ENCODE data around the gene RMDN2.

The RMDN2 gene

GRCh38 chr2:37904993-37905392, 20.1 kb upstream of the RMDN2 start:
- no peaks in the 10 kb centered on the region for H4K20me1 ChIP-seq (ENCODE audit: insufficient read depth, low read length)
- no peak overlapping the region for H3K9ac ChIP-seq (ENCODE audit: low read length)
- no peaks in the 10 kb centered on the region for H3K27me3 ChIP-seq (ENCODE audit: insufficient read depth, low read length)
- H3K4me1 ChIP-seq (ENCODE audit: insufficient read depth, low read length, severe bottlenecking), result no peaks in the 10 kb centered on the region
- no peaks in the 10 kb centered on the region for H3F3A ChIP-seq (ENCODE audit: insufficient read depth, low read length)
- no peak overlapping the region for H3K27ac ChIP-seq (ENCODE audit: low read depth, low read length, poor library complexity, severe bottlenecking)
- no peaks in the 10 kb centered on the region for H3K36me3 ChIP-seq (ENCODE audit: insufficient read depth, low read length)
- H3K9me3 ChIP-seq (ENCODE audit: low read length), result no peaks in the 10 kb centered on the region
- no peaks in the 10 kb centered on the region for H3K79me2 ChIP-seq (ENCODE audit: insufficient read depth, low read length)
- no peak overlapping the region for H3K4me3 ChIP-seq (ENCODE audit: low read depth, low read length, poor library complexity, severe bottlenecking)
- TF ChIP-seq, protein P1, sequence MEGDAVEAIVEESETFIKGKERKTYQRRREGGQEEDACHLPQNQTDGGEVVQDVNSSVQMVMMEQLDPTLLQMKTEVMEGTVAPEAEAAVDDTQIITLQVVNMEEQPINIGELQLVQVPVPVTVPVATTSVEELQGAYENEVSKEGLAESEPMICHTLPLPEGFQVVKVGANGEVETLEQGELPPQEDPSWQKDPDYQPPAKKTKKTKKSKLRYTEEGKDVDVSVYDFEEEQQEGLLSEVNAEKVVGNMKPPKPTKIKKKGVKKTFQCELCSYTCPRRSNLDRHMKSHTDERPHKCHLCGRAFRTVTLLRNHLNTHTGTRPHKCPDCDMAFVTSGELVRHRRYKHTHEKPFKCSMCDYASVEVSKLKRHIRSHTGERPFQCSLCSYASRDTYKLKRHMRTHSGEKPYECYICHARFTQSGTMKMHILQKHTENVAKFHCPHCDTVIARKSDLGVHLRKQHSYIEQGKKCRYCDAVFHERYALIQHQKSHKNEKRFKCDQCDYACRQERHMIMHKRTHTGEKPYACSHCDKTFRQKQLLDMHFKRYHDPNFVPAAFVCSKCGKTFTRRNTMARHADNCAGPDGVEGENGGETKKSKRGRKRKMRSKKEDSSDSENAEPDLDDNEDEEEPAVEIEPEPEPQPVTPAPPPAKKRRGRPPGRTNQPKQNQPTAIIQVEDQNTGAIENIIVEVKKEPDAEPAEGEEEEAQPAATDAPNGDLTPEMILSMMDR (IDR thresholded peaks at IDR 0.05; ENCODE audit: low read length), result no peak
- TF ChIP-seq EZH2 (IDR thresholded peaks at IDR 0.05; ENCODE audit: borderline replicate concordance, low read length), result no peak
- no peak overlapping the region for H2AFZ ChIP-seq (ENCODE audit: low read length)
- no peak overlapping the region for H3K4me2 ChIP-seq (ENCODE audit: low read length)
- H3K9me2 ChIP-seq (ENCODE audit: low read depth, low read length), result no peaks in the 10 kb centered on the region

DNA sequence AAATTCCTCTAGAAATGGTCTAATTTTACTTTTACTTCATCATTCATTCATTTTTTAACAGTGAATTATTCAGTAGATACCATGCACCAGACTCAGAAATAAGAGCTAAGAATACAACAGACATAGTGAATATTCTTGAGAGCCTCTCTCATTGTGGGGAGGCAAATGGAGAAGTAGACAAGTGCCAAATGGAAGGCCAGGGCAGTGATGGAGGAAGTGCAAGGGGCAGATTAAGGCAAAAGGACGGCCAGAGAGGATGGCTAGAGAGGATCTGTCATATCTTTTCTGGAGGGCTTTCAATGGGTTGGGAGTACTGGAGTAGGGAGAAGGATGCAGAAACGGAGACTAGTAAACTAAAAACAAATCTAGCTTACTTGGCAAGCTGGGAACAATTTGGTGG, 19.0 kb upstream of the RMDN2 start:
- Histone ChIP-seq H3K27me3 (ENCODE audit: insufficient read depth, low read length) (no peaks in the 10 kb centered on the region), H3K9me3 (ENCODE audit: low read length) (no peaks in the 10 kb centered on the region), H3K4me3 (ENCODE audit: low read depth, low read length, poor library complexity, severe bottlenecking) (no peak overlapping the region), H3K27ac (ENCODE audit: low read depth, low read length, poor library complexity, severe bottlenecking) (no peak overlapping the region), H3K36me3 (ENCODE audit: insufficient read depth, low read length) (no peaks in the 10 kb centered on the region), H3K9me2 (ENCODE audit: low read depth, low read length) (no peaks in the 10 kb centered on the region), H3K79me2 (ENCODE audit: insufficient read depth, low read length) (no peaks in the 10 kb centered on the region), H4K20me1 (ENCODE audit: insufficient read depth, low read length) (no peaks in the 10 kb centered on the region), H3K9ac (ENCODE audit: low read length) (no peak overlapping the region), H2AFZ (ENCODE audit: low read length) (no peak overlapping the region), H3K4me1 (ENCODE audit: insufficient read depth, low read length, severe bottlenecking) (no peaks in the 10 kb centered on the region), H3K4me2 (ENCODE audit: low read length) (no peak overlapping the region), H3F3A (ENCODE audit: insufficient read depth, low read length) (no peaks in the 10 kb centered on the region)
- TF ChIP-seq, protein P1 (IDR thresholded peaks at IDR 0.05; ENCODE audit: low read length), result no peak
- TF ChIP-seq EZH2 (IDR thresholded peaks at IDR 0.05; ENCODE audit: borderline replicate concordance, low read length), result no peak

- Histone ChIP-seq H2AFZ (ENCODE audit: low read length) (no peak overlapping the region), H3K9ac (ENCODE audit: low read length) (no peak overlapping the region), H3K9me3 (ENCODE audit: low read length) (no peaks in the 10 kb centered on the region), H3K4me1 (ENCODE audit: insufficient read depth, low read length, severe bottlenecking) (no peaks in the 10 kb centered on the region), H4K20me1 (ENCODE audit: insufficient read depth, low read length) (no peaks in the 10 kb centered on the region), H3K4me2 (ENCODE audit: low read length) (no peak overlapping the region), H3K27ac (ENCODE audit: low read depth, low read length, poor library complexity, severe bottlenecking) (no peak overlapping the region), H3F3A (ENCODE audit: insufficient read depth, low read length) (no peaks in the 10 kb centered on the region), H3K79me2 (ENCODE audit: insufficient read depth, low read length) (no peaks in the 10 kb centered on the region), H3K27me3 (ENCODE audit: insufficient read depth, low read length) (no peaks in the 10 kb centered on the region), H3K36me3 (ENCODE audit: insufficient read depth, low read length) (no peaks in the 10 kb centered on the region), H3K4me3 (ENCODE audit: low read depth, low read length, poor library complexity, severe bottlenecking) (no peak overlapping the region), H3K9me2 (ENCODE audit: low read depth, low read length) (no peaks in the 10 kb centered on the region)
- no peak for TF ChIP-seq EZH2 (IDR thresholded peaks at IDR 0.05; ENCODE audit: borderline replicate concordance, low read length)
- TF ChIP-seq, protein P1 (IDR thresholded peaks at IDR 0.05; ENCODE audit: low read length), result no peak
Observed at GRCh38 chr2:37907501-37908225, 17.4 kb upstream of the RMDN2 start.
